Left renal pelvis (tissue), 4 donors: ENCODE data around the gene SLC35F4. TPM values are rescaled to one million over a fixed set of nuclear protein-coding genes. Genes with fewer than 3 reads are reported as not detected.

Experiments used
- DNase-seq, 4 donors: peaks; one replicate each; pipeline ENCODE4 v3.0.0-alpha.2; 2013; ENCODE audit warnings: low read depth in 4 of 4, low spot score in 3 of 4
- polyA plus RNA-seq, 4 donors: library from polyadenylated mRNA; unstranded; fragments of 120-200 nt; gene quantifications; one replicate each; pipeline ENCODE4 v1.2.1, GENCODE V29; 2013; ENCODE audit not compliant: insufficient read length in 4 of 4

SLC35F4 gene
- polyA plus RNA-seq, 4 donors, result 0.86 to 3.2 (median 2.9) TPM

- no peak for DNase-seq
Observed at GRCh38 chr14:57652769-57653168, 213.1 kb downstream of the SLC35F4 start.

GRCh38 chr14:57641776-57642175 is 224.1 kb downstream of the SLC35F4 start:
- DNase-seq, result no peak

- DNase-seq, result no peak
Observed at GRCh38 chr14:57640036-57640435, 225.9 kb downstream of the SLC35F4 start.

GRCh38 chr14:57637901-57638300 is 228.0 kb downstream of the SLC35F4 start:
- DNase-seq, result no peak

- no peak for DNase-seq
Observed at GRCh38 chr14:57634335-57634734, 231.6 kb downstream of the SLC35F4 start.

GRCh38 chr14:57632649-57633048 is 233.2 kb downstream of the SLC35F4 start:
- DNase-seq, result no peak

GRCh38 chr14:57617510-57617909 is 248.4 kb downstream of the SLC35F4 start:
- DNase-seq, result no peak

GRCh38 chr14:57612946-57613345 is 252.9 kb downstream of the SLC35F4 start:
- DNase-seq, result no peak

GRCh38 chr14:57611555-57612075 is 254.3 kb downstream of the SLC35F4 start:
- DNase-seq, result no peak

- DNase-seq, result no peak
Observed at GRCh38 chr14:57610631-57611030, 255.3 kb downstream of the SLC35F4 start.

- DNase-seq, result no peak
Observed at GRCh38 chr14:57609192-57610075, 256.5 kb downstream of the SLC35F4 start.

- DNase-seq, result no peak
Observed at GRCh38 chr14:57607086-57607485, 258.8 kb downstream of the SLC35F4 start.

- DNase-seq, result no peak
Observed at GRCh38 chr14:57583396-57583795, 282.5 kb downstream of the SLC35F4 start.

GRCh38 chr14:57582746-57583145 is 283.1 kb downstream of the SLC35F4 start:
- DNase-seq, result no peak

GRCh38 chr14:57578801-57579200 is 287.1 kb downstream of the SLC35F4 start:
- DNase-seq, result no peak

- DNase-seq, result no peak
Observed at GRCh38 chr14:57576498-57576897, 289.4 kb downstream of the SLC35F4 start.

GRCh38 chr14:57575482-57575881 is 290.4 kb downstream of the SLC35F4 start:
- no peak for DNase-seq

GRCh38 chr14:57574617-57575288 is 291.1 kb downstream of the SLC35F4 start:
- no peak for DNase-seq

- no peak for DNase-seq
Observed at GRCh38 chr14:57573173-57573572, 292.7 kb downstream of the SLC35F4 start.

GRCh38 chr14:57568554-57568953 is 297.3 kb downstream of the SLC35F4 start:
- no peak for DNase-seq

- DNase-seq, result no peak
Observed at GRCh38 chr14:57567220-57567619, 298.7 kb downstream of the SLC35F4 start.

GRCh38 chr14:57560681-57561080 is 305.2 kb downstream of the SLC35F4 start:
- DNase-seq, result no peak
